H1 (cell line): ENCODE measurements around the gene CCDC144A. TPM values are rescaled to one million over a fixed set of nuclear protein-coding genes. Genes with fewer than 3 reads are reported as not detected.

Source experiments
- CTCF ChIA-PET: fragments of 300-600 bp; sonication (Branson Sonifier 250); formaldehyde crosslinking; loops from one replicate; lab custom pipeline; 2021; ENCODE audit not compliant: partially characterized antibody; lab: Charles Lee
- POLR2A ChIA-PET: fragments of 300-600 bp; sonication (Branson Sonifier 250); formaldehyde crosslinking; loops from one replicate; lab custom pipeline; 2021; ENCODE audit warnings: inconsistent platforms; ENCODE audit not compliant: partially characterized antibody; lab: Charles Lee
- DNase-seq, 2 experiments: peaks; one replicate each; pipeline versions ENCODE4 v3.0.0 to v3.0.0-alpha.2; 2010 to 2022; ENCODE audit warnings: low spot score in 2 of 2, low read depth in 1 of 2, mixed read lengths in 1 of 2
- FAIRE-seq: peaks from 2 replicates; lab custom pipeline; 2011; peaks lifted over from hg19 to GRCh38; lab: Jason Lieb, UNC
- H2AFZ ChIP-seq: 2 replicates; pipeline ENCODE4 v1.8.1; 2012; ENCODE audit warnings: low read length, inconsistent platforms
- H2AK5ac ChIP-seq: 2 replicates; pipeline ENCODE4 v1.6.1; 2013; ENCODE audit warnings: low read depth, low read length
- H2BK120ac ChIP-seq: replicated peaks from 2 replicates; pipeline ENCODE3; 2013; ENCODE audit warnings: low read depth, low read length, inconsistent platforms
- H2BK12ac ChIP-seq: 2 replicates; pipeline ENCODE4 v1.6.1; 2013; ENCODE audit warnings: low read depth, low read length
- H2BK15ac ChIP-seq: 2 replicates; pipeline ENCODE4 v1.6.1; 2013; ENCODE audit warnings: low read length
- H2BK20ac ChIP-seq: 2 replicates; pipeline ENCODE4 v1.6.1; 2013; ENCODE audit warnings: low read length
- H2BK5ac ChIP-seq: 2 replicates; pipeline ENCODE4 v1.6.1; 2013; ENCODE audit warnings: low read depth, low read length
- H3K14ac ChIP-seq: 2 replicates; pipeline ENCODE4 v1.6.1; 2013; ENCODE audit warnings: inconsistent platforms; ENCODE audit not compliant: insufficient read length
- H3K18ac ChIP-seq: 2 replicates; pipeline ENCODE4 v1.6.1; 2013; ENCODE audit warnings: low read length; ENCODE audit errors: extremely low read depth
- H3K23ac ChIP-seq: 2 replicates; pipeline ENCODE4 v1.6.1; 2013; ENCODE audit warnings: inconsistent platforms; ENCODE audit not compliant: insufficient read length
- H3K23me2 ChIP-seq: 2 replicates; pipeline ENCODE4 v1.6.1; 2013; ENCODE audit warnings: low read depth, low read length
- H3K27ac ChIP-seq: 2 replicates; pipeline ENCODE4 v1.6.1; 2011; ENCODE audit warnings: low read depth, low read length, inconsistent platforms
- H3K27me3 ChIP-seq, 4 experiments: replicated peaks in 1 of 4; 1 replicate in 1 of 4; 2 replicates in 3 of 4; pipeline versions ENCODE4 v1.6.1 to v1.8.1; 2011 to 2013; ENCODE audit warnings: low read length in 3 of 4, mild to moderate bottlenecking in 3 of 4, inconsistent platforms in 2 of 4, mixed read lengths in 2 of 4, moderate library complexity in 1 of 4; ENCODE audit not compliant: control insufficient read depth in 3 of 4, insufficient read depth in 3 of 4; ENCODE audit errors: extremely low read depth in 1 of 4
- H3K36me3 ChIP-seq, 4 experiments: 2 replicates each; pipeline versions ENCODE4 v1.6.1 to v1.8.1; 2011 to 2013; ENCODE audit warnings: mild to moderate bottlenecking in 4 of 4, low read length in 3 of 4, moderate library complexity in 2 of 4, control low read depth in 1 of 4, inconsistent platforms in 1 of 4; ENCODE audit not compliant: insufficient read depth in 4 of 4, control insufficient read depth in 2 of 4
- H3K4ac ChIP-seq: replicated peaks from 2 replicates; pipeline ENCODE3; 2013; ENCODE audit warnings: low read length, low read depth, mixed read lengths, inconsistent platforms; ENCODE audit not compliant: insufficient read length
- H3K4me1 ChIP-seq, 4 experiments: replicated peaks in 1 of 4; 1 replicate in 1 of 4; 2 replicates in 3 of 4; pipeline versions ENCODE4 v1.6.1 to v1.8.1; 2011 to 2013; ENCODE audit warnings: low read length in 3 of 4, inconsistent platforms in 2 of 4, mixed read lengths in 1 of 4; ENCODE audit not compliant: insufficient read depth in 4 of 4, control insufficient read depth in 3 of 4
- H3K4me2 ChIP-seq, 2 experiments: 2 replicates each; pipeline versions ENCODE4 v1.6.1 to v1.8.1; 2011 to 2013; ENCODE audit warnings: low read depth in 2 of 2, low read length in 2 of 2, control low read depth in 1 of 2, inconsistent platforms in 1 of 2, mild to moderate bottlenecking in 1 of 2; ENCODE audit not compliant: insufficient read depth in 1 of 2
- H3K4me3 ChIP-seq, 4 experiments: fragments of 200-600, 300-600 bp in 1 of 4; sonication (generic), shearing (Covaris generic), sonication (Bioruptor Twin) in 1 of 4; 2 replicates each; pipeline versions ENCODE4 v1.5.1 to v1.8.1; 2011 to 2016; ENCODE audit warnings: low read length in 4 of 4, low read depth in 3 of 4, control low read depth in 2 of 4, inconsistent platforms in 2 of 4, mild to moderate bottlenecking in 2 of 4, mixed read lengths in 1 of 4, moderate library complexity in 1 of 4; ENCODE audit not compliant: insufficient read depth in 2 of 4; ENCODE audit errors: extremely low read depth in 1 of 4
- H3K56ac ChIP-seq: replicated peaks from 2 replicates; pipeline ENCODE3; 2013; ENCODE audit warnings: low read depth, mild to moderate bottlenecking, mixed read lengths, low read length, inconsistent platforms; ENCODE audit not compliant: insufficient read length
- H3K79me1 ChIP-seq: 2 replicates; pipeline ENCODE4 v1.6.1; 2013; ENCODE audit warnings: low read depth, low read length, control low read depth
- H3K79me2 ChIP-seq, 2 experiments: 2 replicates each; pipeline versions ENCODE4 v1.6.1 to v1.8.1; 2012 to 2013; ENCODE audit warnings: low read length in 2 of 2, mild to moderate bottlenecking in 2 of 2, inconsistent platforms in 1 of 2; ENCODE audit not compliant: insufficient read depth in 2 of 2, control insufficient read depth in 1 of 2
- H3K9ac ChIP-seq, 4 experiments: replicated peaks in 1 of 4; 1 replicate in 1 of 4; 2 replicates in 3 of 4; pipeline versions ENCODE4 v1.6.1 to v1.8.1; 2011 to 2013; ENCODE audit warnings: low read depth in 3 of 4, low read length in 3 of 4, control low read depth in 2 of 4, mild to moderate bottlenecking in 2 of 4, moderate library complexity in 2 of 4, inconsistent platforms in 1 of 4; ENCODE audit errors: extremely low read depth in 1 of 4
- H3K9me3 ChIP-seq, 2 experiments: 2 replicates each; pipeline versions ENCODE4 v1.6.1 to v1.8.1; 2012 to 2013; ENCODE audit warnings: mild to moderate bottlenecking in 2 of 2, moderate library complexity in 2 of 2, control low read depth in 1 of 2, inconsistent platforms in 1 of 2, low read depth in 1 of 2, low read length in 1 of 2, mixed read lengths in 1 of 2; ENCODE audit not compliant: insufficient read depth in 2 of 2
- H4K20me1 ChIP-seq, 2 experiments: replicated peaks in 1 of 2; 2 replicates each; pipeline versions ENCODE3 to v1.8.1; 2011 to 2013; ENCODE audit warnings: inconsistent platforms in 2 of 2, low read length in 2 of 2, mild to moderate bottlenecking in 1 of 2; ENCODE audit not compliant: insufficient read depth in 2 of 2, control insufficient read depth in 1 of 2
- H4K5ac ChIP-seq: 2 replicates; pipeline ENCODE4 v1.6.1; 2013; ENCODE audit warnings: low read length, low read depth, mixed read lengths, inconsistent platforms; ENCODE audit not compliant: insufficient read length
- H4K8ac ChIP-seq: 2 replicates; pipeline ENCODE4 v1.8.0; 2013; ENCODE audit warnings: mild to moderate bottlenecking, moderate library complexity, low read length, inconsistent platforms; ENCODE audit not compliant: insufficient read depth; ENCODE audit errors: extremely low read depth
- H4K91ac ChIP-seq: replicated peaks from 2 replicates; pipeline ENCODE3; 2013; ENCODE audit warnings: low read length, mixed read lengths, inconsistent platforms; ENCODE audit not compliant: insufficient read length
- HDAC2 ChIP-seq, 2 experiments: fragments of 300-600 bp in 1 of 2; sonication (generic) in 1 of 2; IDR thresholded peaks; 2 replicates each; pipeline ENCODE4 v1.6.1; 2011 to 2012; ENCODE audit warnings: low read depth in 2 of 2, low read length in 2 of 2, mild to moderate bottlenecking in 2 of 2, moderate library complexity in 2 of 2, borderline replicate concordance in 1 of 2, inconsistent platforms in 1 of 2
- KDM4A ChIP-seq: IDR thresholded peaks from one replicate; pipeline ENCODE4 v1.7.1; 2012; ENCODE audit warnings: low read depth, mild to moderate bottlenecking, moderate library complexity, low read length, inconsistent platforms; ENCODE audit not compliant: severe bottlenecking
- RAD21 ChIP-seq, 2 experiments: IDR thresholded peaks in 1 of 2; conservative IDR thresholded peaks in 1 of 2; 2 replicates each; pipeline ENCODE4 v1.6.1; 2011; ENCODE audit warnings: low read depth in 2 of 2, low read length in 2 of 2, improper control_type of control experiment in 1 of 2, inconsistent platforms in 1 of 2, mild to moderate bottlenecking in 1 of 2, moderate library complexity in 1 of 2
- SIRT6 ChIP-seq: IDR thresholded peaks from one replicate; pipeline ENCODE4 v1.7.1; 2012; ENCODE audit warnings: low read length, inconsistent platforms
- TAF1 ChIP-seq: IDR thresholded peaks from 2 replicates; pipeline ENCODE4 v1.6.1; 2011; ENCODE audit warnings: mild to moderate bottlenecking, low read depth, low read length
- TCF12 ChIP-seq: IDR thresholded peaks from 2 replicates; pipeline ENCODE4 v1.6.1; 2011; ENCODE audit warnings: low read depth, mild to moderate bottlenecking, low read length
- WGBS, 2 experiments: shearing (Covaris generic) in 1 of 2; methylation state at CpG; one replicate each; pipeline versions ENCODE4 v1.1.6 to v1.1.7; 2013 to 2015; ENCODE audit warnings: low lambda C conversion rate in 2 of 2, mixed read lengths in 2 of 2, inconsistent platforms in 1 of 2, low coverage in 1 of 2, missing lambda C conversion rate in 1 of 2; ENCODE audit not compliant: insufficient replicate concordance in 2 of 2, insufficient coverage in 1 of 2, insufficient read length in 1 of 2; ENCODE audit errors: extremely low coverage in 1 of 2, missing lambda C conversion rate in 1 of 2; 5-methylcytosine and 5-hydroxymethylcytosine counted together
- polyA plus RNA-seq, 7 experiments: library from polyadenylated mRNA; depleted of rRNA in 3 of 7; stranded (reverse) in 5 of 7; unstranded in 2 of 7; fragments of >200 nt in 5 of 7; fragments of 200-250 nt in 2 of 7; gene quantifications; 1 replicate in 5 of 7; 2 replicates in 1 of 7; 4 replicates in 1 of 7; pipeline versions ENCODE4 v1.2.1 to v1.2.3, GENCODE V29; 2011 to 2013; ENCODE audit warnings: missing spikeins in 2 of 7, mixed read lengths in 2 of 7
- total RNA-seq: library from RNA; stranded (reverse); fragmentation: NEBNext Ultra II Directional; extraction: Animal tissue kit (Norgen Biotek cat#: 25700); gene quantifications from 2 replicates; pipeline ENCODE4 v1.2.1, GENCODE V29; 2021

CCDC144A gene
- total and polyA plus RNA-seq, 2 of the 8 experiments (the other 6 are each of a cell fraction or from before 2014, with no cell fraction given): 0.35 to 1.7 TPM

- Histone ChIP-seq H2AK5ac (no peak overlapping the region), H4K20me1 (no peaks in the 10 kb centered on the region), H3K4ac (no peak overlapping the region), H3K4me3 (no peak overlapping the region), H3K36me3 (no peaks in the 10 kb centered on the region), H3K4me2 (no peak overlapping the region), H3K23me2 (no peaks in the 10 kb centered on the region), H3K4me1 (no peaks in the 10 kb centered on the region; a peak in 2 of 7 replicates), H4K8ac (no peak overlapping the region), H2BK120ac (no peak overlapping the region), H3K23ac (no peak overlapping the region), H2BK5ac (no peak overlapping the region), H3K9ac (no peak overlapping the region), H3K27ac (no peak overlapping the region), H4K91ac (no peak overlapping the region), H2AFZ (no peak overlapping the region), H2BK20ac (no peak overlapping the region), H2BK12ac (no peak overlapping the region), H3K79me2 (no peaks in the 10 kb centered on the region), H3K9me3 (no peaks in the 10 kb centered on the region), H3K79me1 (no peaks in the 10 kb centered on the region), H3K27me3 (no peaks in the 10 kb centered on the region), H3K14ac (no peak overlapping the region), H3K18ac (no peak overlapping the region), H3K56ac (no peak overlapping the region), H4K5ac (no peak overlapping the region), H2BK15ac (no peak overlapping the region)
- FAIRE-seq: no peak
- POLR2A ChIA-PET: no interaction called here
- 83% methylated on average over 7 of the region's 7 CpGs; no CpG with 5 or more reads in 1 of the 2 experiments for WGBS, 2 experiments
- no peak for TF ChIP-seq TAF1
- no peak for TF ChIP-seq KDM4A
- no peak for TF ChIP-seq HDAC2 (IDR thresholded peaks at IDR 0.05; ENCODE audit: borderline replicate concordance in 1 of 2, low read depth in 2 of 2, low read length in 2 of 2)
- TF ChIP-seq SIRT6: no peak
- TF ChIP-seq RAD21 (IDR thresholded peaks at IDR 0.05 in 1 of 2, conservative IDR thresholded peaks at IDR 0.05 in 1 of 2; ENCODE audit: low read depth in 2 of 2, low read length in 2 of 2): no peak
- TF ChIP-seq TCF12: no peak
- CTCF ChIA-PET: interaction anchor here (0.6 kb wide), 1 partner anchor 457 kb away, joined by 3 read pairs; no protein-coding TSS in a partner anchor
- DNase-seq: no peak
These were observed 130.3 kb downstream of the CCDC144A start for GRCh38 chr17:16820161-16820877.
